ENCODE measurements around the gene UQCRHL.

GRCh38 chr1:15771836-15772515, 35.5 kb downstream of the UQCRHL start:
- no peak for TF ChIP-seq POLR2A (IDR thresholded peaks at IDR 0.05; ENCODE audit: low read depth, low read length)
- no peak for TF ChIP-seq CTCF (IDR thresholded peaks at IDR 0.05 in 2 of 3, conservative IDR thresholded peaks at IDR 0.05 in 1 of 3; ENCODE audit: control insufficient read depth in 2 of 3, extremely low read depth in 1 of 3, insufficient read depth in 1 of 3, low read depth in 3 of 3, low read length in 3 of 3)
- TF ChIP-seq NFIC (IDR thresholded peaks at IDR 0.05; ENCODE audit: low read depth, low read length): no peak
- TF ChIP-seq CEBPB (IDR thresholded peaks at IDR 0.05; ENCODE audit: borderline replicate concordance in 1 of 2, low read depth in 2 of 2, low read length in 2 of 2): no peak
- TF ChIP-seq GATAD2B (conservative IDR thresholded peaks at IDR 0.05; ENCODE audit: low read depth): no peak
